ENCODE results near the gene CCDC33. TPM values are rescaled to one million over a fixed set of nuclear protein-coding genes. Genes with fewer than 3 reads are reported as not detected.
A peak's percentile ranks its signal among the peaks of the same experiment; 100 is the strongest.

Gene CCDC33
- total RNA-seq, 4 donors from 2014 or later, result 0.40 TPM; not detected in 3

- Histone ChIP-seq H3K27ac (peak overlapping the region in 1 of 4 donors; percentile 25), H3K9me3 (no peaks in the 10 kb centered on the region), H3K4me1 (peaks cover 0 to 18% (median 14%) of the 10 kb centered on the region in 4 donors), H3K4me3 (no peak overlapping the region), H3K27me3 (no peaks in the 10 kb centered on the region), H3K36me3 (no peaks in the 10 kb centered on the region)
- DNase-seq, result no peak
- no peak for TF ChIP-seq CTCF (IDR thresholded peaks at IDR 0.05)
- TF ChIP-seq POLR2A (IDR thresholded peaks at IDR 0.05), result no peak
Observed at GRCh38 chr15:74319596-74320351, 83.6 kb downstream of the CCDC33 start.

GRCh38 chr15:74320352-74321247 is 84.5 kb downstream of the CCDC33 start:
- DNase-seq, result peak in 2 of 3 donors; percentile 49 to 66
- Histone ChIP-seq H3K27me3 (no peaks in the 10 kb centered on the region), H3K27ac (no peak overlapping the region), H3K4me3 (no peak overlapping the region), H3K36me3 (no peaks in the 10 kb centered on the region), H3K4me1 (peaks cover 0 to 18% (median 10%) of the 10 kb centered on the region in 4 donors), H3K9me3 (no peaks in the 10 kb centered on the region)
- TF ChIP-seq POLR2A (IDR thresholded peaks at IDR 0.05) (no peak), CTCF (IDR thresholded peaks at IDR 0.05) (peak in 5 of 6 experiments; percentile 16 to 45 (median 43))

DNA sequence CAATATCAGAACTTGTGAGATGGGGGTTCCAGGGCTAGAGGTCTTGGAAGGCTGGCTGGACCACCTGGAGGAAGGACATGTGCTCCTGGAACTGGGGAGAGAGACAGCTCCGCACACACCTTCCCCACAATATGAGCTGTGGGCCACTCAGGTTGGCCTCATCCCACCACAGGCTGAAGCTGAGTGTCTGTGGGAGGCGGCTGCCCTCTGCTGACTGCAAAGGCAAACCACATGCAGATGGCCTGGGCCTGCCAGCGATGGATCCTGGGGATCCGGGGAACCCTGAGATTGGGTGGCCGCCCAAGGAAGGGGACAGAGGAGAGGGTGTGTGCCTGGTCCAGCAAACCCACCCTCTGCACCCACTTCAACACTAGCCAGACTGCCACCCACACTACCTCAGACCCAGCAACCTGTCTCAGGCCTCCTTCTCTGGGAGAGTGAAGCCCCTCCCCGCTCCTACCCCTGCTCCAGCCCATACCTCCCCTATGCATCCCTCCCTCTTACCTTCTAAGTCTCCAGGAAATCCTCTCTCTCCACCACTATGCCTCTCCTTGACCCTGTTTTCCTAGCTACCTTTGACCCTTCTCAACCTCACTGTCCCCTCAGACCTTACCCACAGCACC is 86.5 kb downstream of the CCDC33 start:
- peaks cover 0 to 18% (median 10%) of the 10 kb centered on the region in 4 donors for H3K4me1 ChIP-seq
- TF ChIP-seq POLR2A (IDR thresholded peaks at IDR 0.05) (no peak), CTCF (IDR thresholded peaks at IDR 0.05) (peak; percentile 26 to 82 (median 76))
- no peak overlapping the region for H3K27ac ChIP-seq
- H3K9me3 ChIP-seq, result no peaks in the 10 kb centered on the region
- peak; percentile 59 to 78 (median 72) for DNase-seq
- no peaks in the 10 kb centered on the region for H3K27me3 ChIP-seq
- H3K4me3 ChIP-seq, result no peak overlapping the region
- H3K36me3 ChIP-seq, result no peaks in the 10 kb centered on the region

- no peaks in the 10 kb centered on the region for H3K9me3 ChIP-seq
- peaks cover 0 to 6% (median 3%) of the 10 kb centered on the region in 4 donors for H3K4me1 ChIP-seq
- H3K27me3 ChIP-seq, result no peaks in the 10 kb centered on the region
- TF ChIP-seq POLR2A (IDR thresholded peaks at IDR 0.05) (no peak), CTCF (IDR thresholded peaks at IDR 0.05) (no peak)
- H3K4me3 ChIP-seq, result no peak overlapping the region
- DNase-seq, result no peak
- H3K36me3 ChIP-seq, result no peaks in the 10 kb centered on the region
- H3K27ac ChIP-seq, result no peak overlapping the region
Observed at GRCh38 chr15:74324714-74325113, 88.6 kb downstream of the CCDC33 start.

DNA sequence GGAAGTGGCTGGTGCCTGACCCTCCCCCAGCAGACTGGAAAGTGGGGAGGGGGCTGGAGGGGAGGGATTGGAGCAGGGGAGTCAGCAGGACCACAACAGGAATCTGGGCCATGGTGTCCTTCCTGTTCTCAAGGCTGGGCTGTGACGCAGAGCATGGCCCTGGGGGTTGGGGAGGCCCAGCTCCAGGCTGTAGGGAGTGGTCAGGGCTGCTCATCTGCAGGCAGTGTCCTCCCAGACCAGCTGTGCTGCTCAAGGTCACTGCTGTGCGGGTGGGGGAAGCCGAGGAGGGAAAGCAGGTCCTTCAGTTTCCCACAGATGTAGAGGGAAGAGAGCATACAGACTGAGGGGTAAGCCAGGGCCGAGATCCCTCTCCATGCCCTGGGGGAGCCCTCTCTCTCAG is 90.6 kb downstream of the CCDC33 start:
- DNase-seq, result no peak
- no peak for TF ChIP-seq POLR2A (IDR thresholded peaks at IDR 0.05)
- TF ChIP-seq CTCF (IDR thresholded peaks at IDR 0.05), result no peak

More for the DNA sequence above, 90.6 kb downstream of the CCDC33 start:
- H3K4me3 ChIP-seq, result no peak overlapping the region
- H3K27me3 ChIP-seq, result no peaks in the 10 kb centered on the region
- H3K4me1 ChIP-seq, result no peaks in the 10 kb centered on the region
- H3K9me3 ChIP-seq, result no peaks in the 10 kb centered on the region
- no peak overlapping the region for H3K27ac ChIP-seq
- no peaks in the 10 kb centered on the region for H3K36me3 ChIP-seq
